Panc1 (cell line): ENCODE results near the gene ALOXE3.

Source experiments
- POLR2AphosphoS5 ChIP-seq: IDR thresholded peaks from 2 replicates; pipeline ENCODE4 v1.6.1; 2012; ENCODE audit warnings: mild to moderate bottlenecking, low read depth, low read length, moderate library complexity
- REST ChIP-seq, 2 experiments: IDR thresholded peaks; 2 replicates each; pipeline ENCODE4 v1.6.1; 2011 to 2012; ENCODE audit warnings: low read depth in 2 of 2, control low read depth in 1 of 2, low read length in 1 of 2, mild to moderate bottlenecking in 1 of 2, moderate library complexity in 1 of 2; ENCODE audit not compliant: insufficient read depth in 1 of 2
- SIN3A ChIP-seq: IDR thresholded peaks from 2 replicates; pipeline ENCODE4 v1.6.1; 2012; ENCODE audit warnings: low read depth, mild to moderate bottlenecking, low read length, moderate library complexity, borderline replicate concordance; ENCODE audit not compliant: insufficient read depth
- TCF7L2 ChIP-seq: IDR thresholded peaks from 2 replicates; pipeline ENCODE4 v1.6.1; 2011; ENCODE audit warnings: mild to moderate bottlenecking, low read depth, low read length, inconsistent platforms
- TF ChIP-seq, protein P1 (sequence below): fragments of 450-650 bp; IDR thresholded peaks from 2 replicates; pipeline ENCODE4 v1.5.1; 2017; ENCODE audit warnings: mild to moderate bottlenecking

DNA sequence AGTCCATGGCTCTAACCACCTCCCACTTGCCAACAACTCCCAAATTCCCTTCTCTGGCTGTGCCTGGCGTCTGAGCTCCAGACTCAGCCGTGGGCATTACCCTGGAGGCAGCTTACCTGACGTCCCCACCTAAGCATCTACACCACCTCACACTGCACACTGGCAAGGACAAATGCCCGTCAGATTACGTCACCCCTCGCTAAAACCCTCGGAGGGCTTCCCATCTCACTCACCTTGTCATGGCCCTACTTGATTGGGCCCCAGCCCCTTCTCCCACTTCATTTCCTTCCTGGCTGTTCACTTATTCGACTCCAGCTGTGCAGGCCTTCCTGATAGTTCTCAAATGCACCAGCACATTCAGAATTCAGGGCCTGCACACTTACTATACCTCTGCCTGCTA is 13.4 kb downstream of the ALOXE3 start:
- TF ChIP-seq TCF7L2 (no peak), REST (IDR thresholded peaks at IDR 0.05; ENCODE audit: insufficient read depth in 1 of 2, low read depth in 2 of 2, low read length in 1 of 2) (no peak), POLR2AphosphoS5 (no peak), SIN3A (no peak)
- TF ChIP-seq, protein P1, sequence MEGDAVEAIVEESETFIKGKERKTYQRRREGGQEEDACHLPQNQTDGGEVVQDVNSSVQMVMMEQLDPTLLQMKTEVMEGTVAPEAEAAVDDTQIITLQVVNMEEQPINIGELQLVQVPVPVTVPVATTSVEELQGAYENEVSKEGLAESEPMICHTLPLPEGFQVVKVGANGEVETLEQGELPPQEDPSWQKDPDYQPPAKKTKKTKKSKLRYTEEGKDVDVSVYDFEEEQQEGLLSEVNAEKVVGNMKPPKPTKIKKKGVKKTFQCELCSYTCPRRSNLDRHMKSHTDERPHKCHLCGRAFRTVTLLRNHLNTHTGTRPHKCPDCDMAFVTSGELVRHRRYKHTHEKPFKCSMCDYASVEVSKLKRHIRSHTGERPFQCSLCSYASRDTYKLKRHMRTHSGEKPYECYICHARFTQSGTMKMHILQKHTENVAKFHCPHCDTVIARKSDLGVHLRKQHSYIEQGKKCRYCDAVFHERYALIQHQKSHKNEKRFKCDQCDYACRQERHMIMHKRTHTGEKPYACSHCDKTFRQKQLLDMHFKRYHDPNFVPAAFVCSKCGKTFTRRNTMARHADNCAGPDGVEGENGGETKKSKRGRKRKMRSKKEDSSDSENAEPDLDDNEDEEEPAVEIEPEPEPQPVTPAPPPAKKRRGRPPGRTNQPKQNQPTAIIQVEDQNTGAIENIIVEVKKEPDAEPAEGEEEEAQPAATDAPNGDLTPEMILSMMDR, result no peak
